NCI-H1694 (cell line): ENCODE measurements around the gene EPHA1.
A peak's percentile ranks its signal among the peaks of the same experiment; 100 is the strongest.

ENCODE experiments used
- DNase-seq: peaks from one replicate; lab custom pipeline; 2025; lab: John Stamatoyannopoulos, UW

Gene EPHA1

DNA sequence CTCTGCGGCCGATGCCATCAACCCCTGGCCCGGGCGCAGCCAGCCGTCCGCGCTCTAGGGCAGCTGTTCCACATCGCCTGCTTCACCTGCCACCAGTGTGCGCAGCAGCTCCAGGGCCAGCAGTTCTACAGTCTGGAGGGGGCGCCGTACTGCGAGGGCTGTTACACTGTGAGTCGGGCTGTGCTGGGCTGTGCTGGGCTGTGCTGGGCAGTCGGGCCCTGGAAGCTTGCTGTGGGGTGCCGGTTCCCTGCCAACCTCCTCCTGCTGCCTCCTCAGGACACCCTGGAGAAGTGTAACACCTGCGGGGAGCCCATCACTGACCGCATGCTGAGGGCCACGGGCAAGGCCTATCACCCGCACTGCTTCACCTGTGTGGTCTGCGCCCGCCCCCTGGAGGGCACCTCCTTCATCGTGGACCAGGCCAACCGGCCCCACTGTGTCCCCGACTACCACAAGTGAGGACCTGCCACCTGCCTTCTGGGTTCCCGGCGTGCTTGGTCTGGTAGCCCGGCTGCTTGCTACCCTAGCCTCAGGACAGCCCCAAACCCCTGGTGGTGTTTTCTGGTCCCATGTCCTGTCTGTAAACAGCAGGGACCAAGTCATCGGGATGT, 20.1 kb downstream of the EPHA1 start:
- no peak for DNase-seq

DNA sequence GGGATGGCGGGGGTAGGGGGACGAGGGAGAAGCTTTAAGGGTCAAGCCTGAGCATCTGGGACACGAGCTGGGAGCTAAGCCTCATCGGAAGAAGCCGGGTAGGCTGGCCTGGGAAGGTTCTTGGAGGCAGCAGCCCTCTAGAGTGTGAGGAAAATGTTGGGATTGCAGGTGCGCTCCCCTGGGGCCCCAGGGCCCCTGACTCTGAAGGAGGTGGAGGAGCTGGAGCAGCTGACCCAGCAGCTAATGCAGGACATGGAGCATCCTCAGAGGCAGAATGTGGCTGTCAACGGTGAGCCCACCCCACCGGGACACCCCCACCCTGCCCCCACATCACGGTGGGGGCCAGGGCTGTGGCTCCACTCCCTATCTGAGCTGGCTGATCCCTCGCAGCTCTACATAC, 20.6 kb downstream of the EPHA1 start:
- DNase-seq: no peak

- DNase-seq: no peak
Observed at GRCh38 chr7:143387156-143387975, 21.3 kb downstream of the EPHA1 start.

DNA sequence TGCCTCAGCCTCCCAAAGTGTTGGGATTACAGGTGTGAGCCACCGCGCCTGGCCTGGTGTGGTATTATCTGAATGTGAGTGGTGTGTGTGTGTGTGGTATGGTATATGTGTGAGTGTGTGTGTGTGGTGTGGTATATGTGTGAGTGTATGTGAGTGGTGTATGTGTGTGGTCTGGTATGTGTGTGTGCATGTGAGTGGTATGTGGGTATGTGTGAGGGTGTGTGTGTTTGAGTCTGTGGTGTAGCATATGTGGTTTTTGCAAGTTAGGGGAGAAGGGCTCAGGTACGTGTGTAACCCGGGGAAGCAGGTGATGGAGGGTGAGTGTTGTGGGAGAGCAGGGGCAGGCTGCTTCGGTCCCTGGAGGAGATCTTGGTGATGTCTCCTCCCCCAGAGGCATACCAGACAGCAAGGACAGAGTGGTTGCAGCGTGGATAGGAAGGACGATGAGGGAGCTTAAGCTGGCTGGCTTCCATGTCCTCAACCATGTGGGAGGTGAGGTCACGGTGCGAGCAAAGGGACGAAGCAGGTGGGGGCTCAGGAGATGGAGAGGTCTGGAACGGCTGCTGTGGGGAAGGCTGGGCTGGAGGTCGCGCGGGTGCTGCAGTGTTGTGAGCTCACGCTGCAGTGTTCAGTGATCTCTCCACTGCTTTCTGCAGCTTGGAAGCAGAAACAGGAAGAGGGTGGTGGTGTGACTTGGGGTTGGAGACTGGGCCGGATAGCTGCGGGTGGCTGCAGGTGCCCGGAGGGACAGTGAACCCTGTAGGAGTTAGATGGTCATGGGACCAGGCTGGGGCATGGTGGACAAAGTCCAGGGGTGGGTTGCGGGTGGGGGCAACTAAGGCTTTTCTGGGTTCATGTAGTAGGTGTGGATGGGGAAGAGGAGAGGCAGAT, 22.5 kb downstream of the EPHA1 start:
- DNase-seq: no peak

DNA sequence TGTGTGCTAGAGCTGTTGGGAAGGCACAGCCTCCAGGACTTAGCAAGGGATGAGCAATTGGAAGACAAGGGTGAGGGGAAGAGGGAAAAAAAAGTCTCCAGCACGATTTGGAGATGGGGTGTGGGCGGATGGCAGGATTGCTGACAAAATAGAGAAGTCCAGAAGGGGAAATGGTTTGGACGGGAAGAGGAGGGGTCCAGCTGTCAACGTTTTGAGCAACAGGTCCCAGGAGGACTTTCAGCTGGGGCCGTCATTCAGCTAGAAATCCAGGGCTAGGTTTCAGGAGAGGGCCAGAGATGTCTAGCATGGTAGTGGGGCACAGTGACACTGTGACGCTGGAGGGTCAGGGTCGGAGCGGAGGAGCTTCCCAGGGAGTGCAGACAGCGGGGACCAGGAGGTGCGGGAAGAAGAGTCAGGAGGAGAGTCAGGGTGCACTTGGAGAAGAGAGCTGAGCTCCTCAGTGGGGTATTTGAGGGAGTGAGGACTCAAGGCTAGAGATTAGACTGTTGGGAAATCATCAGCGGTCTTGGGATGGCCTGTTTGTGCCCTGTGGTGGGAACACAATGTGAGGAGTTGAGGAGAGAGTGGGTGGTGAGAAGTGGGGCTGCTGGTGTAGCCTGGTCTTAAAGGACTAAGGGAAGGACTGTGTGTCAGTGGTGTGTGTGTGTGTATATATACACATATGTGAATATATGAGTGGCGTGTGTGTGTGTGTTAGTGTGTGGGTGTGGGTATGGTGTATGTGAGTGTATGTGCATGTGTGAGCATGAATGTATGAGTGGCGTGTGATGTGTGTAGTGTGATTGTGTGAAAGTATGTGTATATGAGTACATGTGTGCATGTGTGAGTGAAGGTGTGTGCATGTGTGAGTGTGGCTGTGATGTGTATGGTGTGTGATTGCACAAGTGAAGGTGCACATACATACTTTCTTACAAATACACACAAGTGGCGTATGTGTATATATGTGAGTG, 23.7 kb downstream of the EPHA1 start:
- DNase-seq: no peak

DNA sequence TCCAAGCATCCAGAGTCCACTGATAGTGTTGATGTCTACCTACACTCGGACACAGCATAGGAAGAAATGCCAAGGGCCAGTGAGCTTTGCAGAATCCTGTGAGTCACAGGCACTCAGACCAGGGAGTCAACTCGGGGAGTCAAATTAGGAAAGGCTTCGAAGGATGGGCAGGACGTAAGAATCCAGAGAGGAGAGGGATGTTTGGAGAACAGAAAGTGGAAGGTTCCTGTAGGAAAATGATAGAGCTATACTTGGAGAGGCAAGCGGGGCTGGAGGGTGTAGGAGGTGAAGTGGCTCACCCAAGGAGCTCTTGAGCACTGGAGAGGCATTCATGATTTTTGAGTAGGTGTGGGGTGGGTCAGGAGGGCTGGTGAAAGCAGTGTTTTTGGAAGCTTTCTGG, 24.5 kb downstream of the EPHA1 start:
- no peak for DNase-seq

DNA sequence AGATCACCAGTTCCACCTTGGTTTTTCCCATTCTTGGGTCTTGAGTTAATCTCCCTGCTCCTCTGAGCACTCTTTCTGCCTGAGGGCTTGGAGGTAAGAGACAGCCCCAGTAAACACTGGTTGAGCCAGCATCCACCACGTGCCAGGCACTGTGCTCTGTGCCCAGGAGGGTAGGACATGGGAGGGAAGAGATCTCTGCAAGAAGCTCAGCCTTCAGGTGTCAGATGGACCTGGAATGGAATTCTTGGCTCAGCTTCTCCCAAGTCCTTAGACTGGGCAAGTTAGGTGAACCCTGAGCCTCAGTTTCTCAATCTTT, 25.1 kb downstream of the EPHA1 start:
- DNase-seq: no peak

DNA sequence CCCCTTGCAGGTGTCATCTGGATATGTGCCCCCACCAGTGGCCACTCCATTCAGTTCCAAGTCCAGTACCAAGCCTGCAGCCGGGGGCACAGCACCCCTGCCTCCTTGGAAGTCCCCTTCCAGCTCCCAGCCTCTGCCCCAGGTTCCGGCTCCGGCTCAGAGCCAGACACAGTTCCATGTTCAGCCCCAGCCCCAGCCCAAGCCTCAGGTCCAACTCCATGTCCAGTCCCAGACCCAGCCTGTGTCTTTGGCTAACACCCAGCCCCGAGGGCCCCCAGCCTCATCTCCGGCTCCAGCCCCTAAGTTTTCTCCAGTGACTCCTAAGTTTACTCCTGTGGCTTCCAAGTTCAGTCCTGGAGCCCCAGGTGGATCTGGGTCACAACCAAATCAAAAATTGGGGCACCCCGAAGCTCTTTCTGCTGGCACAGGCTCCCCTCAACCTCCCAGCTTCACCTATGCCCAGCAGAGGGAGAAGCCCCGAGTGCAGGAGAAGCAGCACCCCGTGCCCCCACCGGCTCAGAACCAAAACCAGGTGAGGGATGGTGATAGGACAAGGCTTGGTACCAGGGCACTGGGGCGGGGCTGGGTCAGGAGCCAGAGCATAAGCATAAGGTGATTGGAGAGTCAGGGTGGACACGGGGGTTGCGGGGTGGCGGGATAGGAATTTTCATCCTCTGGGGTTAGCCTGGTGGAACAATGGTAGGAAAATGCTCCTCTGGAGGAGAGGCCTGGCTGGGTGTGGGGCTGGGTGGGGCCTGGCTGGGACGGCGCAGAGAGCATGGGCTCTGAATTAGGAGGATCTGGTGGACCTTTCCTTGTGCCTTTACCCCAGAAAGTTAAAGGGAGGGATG, 25.6 kb downstream of the EPHA1 start:
- DNase-seq: no peak

- DNase-seq: no peak
Observed at GRCh38 chr7:143382126-143382790, 26.4 kb downstream of the EPHA1 start.

DNA sequence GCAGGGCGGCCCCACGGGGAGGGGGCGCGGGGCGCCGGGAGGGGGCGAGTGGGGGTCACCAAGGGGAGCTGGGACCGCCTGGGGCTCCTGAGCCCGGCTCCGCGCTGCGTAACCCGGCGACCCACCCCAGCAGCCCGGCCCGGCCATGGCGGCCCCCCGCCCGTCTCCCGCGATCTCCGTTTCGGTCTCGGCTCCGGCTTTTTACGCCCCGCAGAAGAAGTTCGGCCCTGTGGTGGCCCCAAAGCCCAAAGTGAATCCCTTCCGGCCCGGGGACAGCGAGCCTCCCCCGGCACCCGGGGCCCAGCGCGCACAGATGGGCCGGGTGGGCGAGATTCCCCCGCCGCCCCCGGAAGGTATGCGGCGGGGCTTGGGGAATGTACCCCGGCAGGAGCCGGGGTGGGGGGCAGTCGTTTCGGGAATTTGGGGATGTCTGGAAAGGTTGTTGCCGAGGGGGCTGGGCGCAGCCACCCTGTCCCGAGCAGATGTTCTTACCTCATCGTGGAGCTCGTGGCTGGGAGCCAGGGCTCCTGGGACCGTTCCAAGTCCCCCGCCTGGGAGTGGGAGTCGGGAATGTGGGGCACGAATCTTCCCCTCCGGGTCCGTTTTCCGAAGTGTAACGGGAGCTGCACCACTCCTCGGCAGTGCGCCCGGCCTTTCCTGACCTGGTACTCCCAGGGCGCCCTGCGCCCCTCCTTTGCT, 27.1 kb downstream of the EPHA1 start:
- peak; percentile 57 for DNase-seq

DNA sequence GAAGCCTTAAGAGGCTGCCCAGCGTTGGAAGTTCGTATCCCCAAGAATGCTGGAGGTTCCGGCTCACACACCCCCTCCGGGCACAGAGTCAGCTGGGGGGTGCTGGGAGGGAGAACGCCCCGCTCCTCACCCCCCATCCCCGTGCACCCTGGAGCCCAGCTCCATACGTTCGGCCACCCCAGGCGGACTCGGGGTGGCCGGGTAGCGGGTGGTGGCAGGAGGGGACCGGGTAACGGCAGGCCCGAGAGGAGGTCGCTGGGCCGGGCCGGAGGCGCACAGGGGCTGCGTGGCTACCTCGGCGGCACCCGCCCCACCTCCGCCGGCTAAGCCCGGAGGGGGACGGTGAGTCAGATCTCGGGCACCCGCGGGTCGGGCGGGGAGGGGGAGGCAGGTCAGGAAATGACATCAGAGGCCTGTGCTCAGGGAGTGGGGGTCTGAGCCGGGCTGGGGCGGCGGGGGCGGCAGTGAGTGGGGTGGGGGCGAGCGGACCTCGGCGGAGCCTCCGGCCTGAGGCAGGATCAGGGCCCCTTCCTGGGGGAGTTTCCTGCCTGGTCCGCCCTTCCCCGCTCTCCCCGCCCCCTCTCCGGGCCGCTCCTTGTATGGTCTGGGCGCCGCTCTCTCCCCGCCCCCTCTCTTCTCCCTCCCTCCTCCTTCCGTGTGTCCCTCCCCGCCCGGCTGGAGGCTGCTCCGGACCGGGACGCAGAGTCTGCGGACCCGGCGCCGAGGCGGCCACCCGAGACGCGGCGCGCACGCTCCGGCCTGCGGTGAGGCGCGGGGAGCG, 27.8 kb downstream of the EPHA1 start, which contains the start of gene ZYX:
ZYX (plus strand) TSS at position 700 of the 781 bp plus-strand sequence. CDS start 227 bp downstream, outside the sequence.
- DNase-seq: peak; percentile 41

- peak; percentile 72 for DNase-seq
Observed at GRCh38 chr7:143380260-143380645, 28.4 kb downstream of the EPHA1 start.

DNA sequence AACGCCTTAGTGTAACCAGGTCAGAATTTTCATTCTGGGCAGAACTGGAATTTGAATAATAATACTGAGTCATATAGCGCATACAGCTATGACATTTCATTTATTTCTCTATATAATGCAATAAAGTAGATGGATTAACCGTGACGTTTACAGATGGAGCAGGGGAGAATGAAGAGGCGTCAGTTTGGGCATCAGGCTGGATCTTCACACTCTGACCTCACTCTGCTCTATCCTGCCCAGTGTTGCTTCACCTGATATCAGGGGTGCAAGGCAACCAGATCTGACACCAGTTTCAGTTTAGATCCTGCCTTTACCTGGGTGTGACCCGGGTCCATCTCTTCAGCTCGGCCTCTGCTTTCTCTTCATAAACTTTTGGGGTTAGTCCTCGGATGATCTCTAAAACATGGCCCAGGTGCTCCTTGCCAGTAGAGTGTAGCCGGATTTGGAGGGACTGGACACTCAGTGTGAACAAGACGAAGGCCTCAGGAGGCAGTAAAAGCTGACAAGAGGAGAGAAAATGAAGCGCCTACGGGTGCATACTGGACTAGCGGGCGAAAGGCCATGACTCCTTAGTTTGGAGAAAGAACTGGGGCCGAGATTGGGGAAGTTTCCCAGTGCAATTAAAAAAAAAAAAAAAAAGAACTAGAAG, 28.9 kb downstream of the EPHA1 start:
- no peak for DNase-seq

- no peak for DNase-seq
Observed at GRCh38 chr7:143376396-143376795, 32.3 kb downstream of the EPHA1 start.

- peak; percentile 15 for DNase-seq
Observed at GRCh38 chr7:143375298-143376034, 33.2 kb downstream of the EPHA1 start.

DNA sequence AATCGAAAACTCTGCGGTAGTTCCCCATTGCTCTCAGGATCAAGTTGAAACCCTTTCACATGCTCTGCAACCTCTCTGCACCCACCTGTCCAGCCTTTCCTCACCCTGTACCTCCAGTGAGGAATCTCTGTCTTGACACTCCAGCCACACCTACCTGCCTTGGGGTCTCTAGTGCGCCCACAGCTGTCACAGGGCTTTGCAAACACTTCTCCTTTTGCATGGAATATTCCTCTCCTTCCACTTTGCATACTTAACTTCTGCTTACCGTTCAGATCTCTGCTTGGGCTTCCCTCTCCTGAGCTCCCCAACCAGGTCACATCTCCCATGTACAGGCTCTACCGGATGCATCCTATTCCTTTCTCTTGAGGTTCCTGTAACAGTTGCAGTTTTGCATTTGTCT, 34.1 kb downstream of the EPHA1 start:
- no peak for DNase-seq

DNA sequence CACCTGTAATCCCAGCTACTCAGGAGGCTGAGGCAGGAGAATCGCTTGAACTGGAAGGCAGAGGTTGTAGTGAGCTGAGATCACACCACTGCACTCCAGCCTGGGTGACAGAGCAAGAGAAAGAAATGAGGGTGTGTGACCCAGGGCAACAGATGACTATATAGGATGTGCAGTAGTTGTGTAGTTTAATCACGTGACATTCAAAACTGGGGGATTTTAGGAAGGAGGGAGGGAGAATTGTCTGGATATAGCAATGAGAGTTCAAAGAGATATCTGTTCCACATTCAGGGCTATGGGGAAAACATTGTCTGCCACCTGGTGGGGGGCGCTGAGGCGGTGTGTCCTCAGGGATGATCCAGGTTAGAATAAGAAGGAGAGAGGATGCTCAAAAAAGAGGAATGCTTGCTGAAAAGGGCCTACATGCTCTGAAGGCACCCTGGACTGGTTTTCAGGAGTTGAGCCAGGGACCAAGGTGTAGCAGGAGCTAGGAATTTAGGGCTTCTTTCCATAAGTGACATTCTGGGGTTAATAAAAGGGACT, 35.3 kb downstream of the EPHA1 start:
- DNase-seq: no peak
